Measurements from ENCODE around the gene RTL10. TPM values are rescaled to one million over a fixed set of nuclear protein-coding genes. Genes with fewer than 3 reads are reported as not detected.

Gene RTL10
- total RNA-seq, 1 donor from 2014 or later = 27.2 TPM

- Mint-ChIP-seq H3K36me3 (ENCODE audit: insufficient read depth) (no peaks in the 10 kb centered on the region), H3K4me1 (ENCODE audit: low read depth) (peaks cover 3% of the 10 kb centered on the region), H3K27ac (no peak overlapping the region), H3K9me3 (ENCODE audit: low read depth) (no peaks in the 10 kb centered on the region), H3K4me3 (ENCODE audit: low read depth) (no peak overlapping the region), H3K27me3 (no peaks in the 10 kb centered on the region)
- no peak for DNase-seq (ENCODE audit: low spot score, unreplicated experiment)
- no peak for TF ChIP-seq CTCF (IDR thresholded peaks at IDR 0.05; ENCODE audit: unreplicated experiment)
Observed at GRCh38 chr22:19866665-19867009, 12.0 kb upstream of the RTL10 start.

GRCh38 chr22:19865141-19865829 lies 10.6 kb upstream of the RTL10 start:
- no peak for TF ChIP-seq CTCF (IDR thresholded peaks at IDR 0.05; ENCODE audit: unreplicated experiment)
- DNase-seq (ENCODE audit: low spot score, unreplicated experiment) = no peak
- Mint-ChIP-seq H3K9me3 (ENCODE audit: low read depth) (no peaks in the 10 kb centered on the region), H3K4me3 (ENCODE audit: low read depth) (no peak overlapping the region), H3K4me1 (ENCODE audit: low read depth) (peaks cover 3% of the 10 kb centered on the region), H3K27me3 (no peaks in the 10 kb centered on the region), H3K27ac (no peak overlapping the region), H3K36me3 (ENCODE audit: insufficient read depth) (no peaks in the 10 kb centered on the region)

GRCh38 chr22:19864538-19865106 lies 9.9 kb upstream of the RTL10 start:
- no peak for TF ChIP-seq CTCF (IDR thresholded peaks at IDR 0.05; ENCODE audit: unreplicated experiment)
- Mint-ChIP-seq H3K27ac (no peak overlapping the region), H3K4me1 (ENCODE audit: low read depth) (peaks cover 3% of the 10 kb centered on the region), H3K4me3 (ENCODE audit: low read depth) (no peak overlapping the region), H3K36me3 (ENCODE audit: insufficient read depth) (peaks cover 2% of the 10 kb centered on the region), H3K9me3 (ENCODE audit: low read depth) (peaks cover 3% of the 10 kb centered on the region), H3K27me3 (no peaks in the 10 kb centered on the region)
- DNase-seq (ENCODE audit: low spot score, unreplicated experiment) = no peak

- no peak for TF ChIP-seq CTCF (IDR thresholded peaks at IDR 0.05; ENCODE audit: unreplicated experiment)
- H3K27ac Mint-ChIP-seq = peak overlapping the region; percentile 28
- H3K4me1 Mint-ChIP-seq (ENCODE audit: low read depth) = peaks cover 3% of the 10 kb centered on the region
- peaks cover 5% of the 10 kb centered on the region for H3K9me3 Mint-ChIP-seq (ENCODE audit: low read depth)
- peaks cover 2% of the 10 kb centered on the region for H3K36me3 Mint-ChIP-seq (ENCODE audit: insufficient read depth)
- no peak for DNase-seq (ENCODE audit: low spot score, unreplicated experiment)
- H3K27me3 Mint-ChIP-seq = no peaks in the 10 kb centered on the region
- H3K4me3 Mint-ChIP-seq (ENCODE audit: low read depth) = no peak overlapping the region
Observed at GRCh38 chr22:19863571-19863970, 8.9 kb upstream of the RTL10 start.

GRCh38 chr22:19862619-19863246 lies 8.1 kb upstream of the RTL10 start:
- DNase-seq (ENCODE audit: low spot score, unreplicated experiment) = no peak
- H3K27ac Mint-ChIP-seq = no peak overlapping the region
- peaks cover 5% of the 10 kb centered on the region for H3K9me3 Mint-ChIP-seq (ENCODE audit: low read depth)
- no peak overlapping the region for H3K4me3 Mint-ChIP-seq (ENCODE audit: low read depth)
- peaks cover 3% of the 10 kb centered on the region for H3K4me1 Mint-ChIP-seq (ENCODE audit: low read depth)
- H3K36me3 Mint-ChIP-seq (ENCODE audit: insufficient read depth) = peaks cover 2% of the 10 kb centered on the region
- no peaks in the 10 kb centered on the region for H3K27me3 Mint-ChIP-seq
- TF ChIP-seq CTCF (IDR thresholded peaks at IDR 0.05; ENCODE audit: unreplicated experiment) = no peak
